HFFc6 (cell line): ENCODE results near the gene MICA. TPM values are rescaled to one million over a fixed set of nuclear protein-coding genes. Genes with fewer than 3 reads are reported as not detected.
"Not testable (repeated sequence)": the region's sequence is repeated elsewhere in the genome, so short reads cannot be mapped to it uniquely, and the experiment has no call there.

Experiments
- DNase-seq: peaks from one replicate; pipeline ENCODE4 v3.0.0-alpha.2; 2018
- H3K27ac Mint-ChIP-seq: 2 replicates; pipeline ENCODE4 v1.8.0; 2020; ENCODE audit warnings: mild to moderate bottlenecking, mixed read lengths
- H3K27me3 Mint-ChIP-seq: 2 replicates; pipeline ENCODE4 v1.8.0; 2021; ENCODE audit warnings: mild to moderate bottlenecking, moderate library complexity, mixed read lengths; ENCODE audit not compliant: insufficient read depth
- H3K36me3 Mint-ChIP-seq: 2 replicates; pipeline ENCODE4 v1.8.0; 2021; ENCODE audit warnings: low read depth, mixed read lengths
- H3K4me1 Mint-ChIP-seq: 2 replicates; pipeline ENCODE4 v1.8.0; 2020; ENCODE audit warnings: low read depth, mixed read lengths
- H3K4me3 Mint-ChIP-seq: 2 replicates; pipeline ENCODE4 v1.8.0; 2020; ENCODE audit warnings: mild to moderate bottlenecking, moderate library complexity, mixed read lengths
- H3K9me3 Mint-ChIP-seq: 2 replicates; pipeline ENCODE4 v1.8.0; 2020; ENCODE audit warnings: mild to moderate bottlenecking, mixed read lengths
- CTCF ChIP-seq: fragments of 200-600 bp; sonication (generic); IDR thresholded peaks from 2 replicates; pipeline ENCODE4 v1.5.0; 2021; ENCODE audit warnings: antibody characterized with exemption, mild to moderate bottlenecking
- total RNA-seq, 6 experiments: library from RNA; stranded (reverse); fragmentation: NEBNext Ultra II Directional; extraction: Animal tissue kit (Norgen Biotek cat#: 25700); gene quantifications; 2 replicates in 1 of 6; 3 replicates in 5 of 6; pipeline ENCODE4 v1.2.3, GENCODE V29; 2021

Gene MICA
- total RNA-seq, 6 experiments from 2014 or later, result 14.7 to 24.0 (median 17.7) TPM

GRCh38 chr6:31453259-31453658, 49.9 kb downstream of the MICA start:
- peaks cover 12% of the 10 kb centered on the region for H3K27me3 Mint-ChIP-seq
- no peaks in the 10 kb centered on the region for H3K4me1 Mint-ChIP-seq
- peaks cover 4% of the 10 kb centered on the region; the same call in 1 of the 2 replicates for H3K9me3 Mint-ChIP-seq
- DNase-seq, result no peak
- no peak overlapping the region for H3K4me3 Mint-ChIP-seq
- no peak overlapping the region for H3K27ac Mint-ChIP-seq
- H3K36me3 Mint-ChIP-seq, result no peaks in the 10 kb centered on the region
- TF ChIP-seq CTCF, result no peak

GRCh38 chr6:31459864-31460263, 56.5 kb downstream of the MICA start:
- H3K9me3 Mint-ChIP-seq, H3K36me3 Mint-ChIP-seq, DNase-seq, H3K27ac Mint-ChIP-seq, H3K4me3 Mint-ChIP-seq: not testable (repeated sequence)
- Mint-ChIP-seq H3K4me1 (peaks cover 13% of the 10 kb centered on the region), H3K27me3 (peaks cover 18% of the 10 kb centered on the region)

GRCh38 chr6:31460361-31461025, 57.1 kb downstream of the MICA start:
- H3K36me3 Mint-ChIP-seq, result no peaks in the 10 kb centered on the region
- no peak for TF ChIP-seq CTCF
- no peak for DNase-seq
- no peak overlapping the region for H3K27ac Mint-ChIP-seq
- H3K9me3 Mint-ChIP-seq, result no peaks in the 10 kb centered on the region
- peaks cover 18% of the 10 kb centered on the region for H3K27me3 Mint-ChIP-seq
- peaks cover 13% of the 10 kb centered on the region for H3K4me1 Mint-ChIP-seq
- no peak overlapping the region for H3K4me3 Mint-ChIP-seq

GRCh38 chr6:31462026-31462963, 58.9 kb downstream of the MICA start:
- peaks cover 13% of the 10 kb centered on the region for H3K4me1 Mint-ChIP-seq
- no peaks in the 10 kb centered on the region for H3K9me3 Mint-ChIP-seq
- no peak overlapping the region for H3K4me3 Mint-ChIP-seq
- DNase-seq, result no peak
- H3K36me3 Mint-ChIP-seq, result no peaks in the 10 kb centered on the region
- peaks cover 22% of the 10 kb centered on the region for H3K27me3 Mint-ChIP-seq
- no peak overlapping the region for H3K27ac Mint-ChIP-seq
- no peak for TF ChIP-seq CTCF

- H3K27ac Mint-ChIP-seq, result no peak overlapping the region
- H3K4me1 Mint-ChIP-seq, result peaks cover 13% of the 10 kb centered on the region
- peaks cover 22% of the 10 kb centered on the region for H3K27me3 Mint-ChIP-seq
- H3K36me3 Mint-ChIP-seq, result no peaks in the 10 kb centered on the region
- H3K4me3 Mint-ChIP-seq, result no peak overlapping the region
- H3K9me3 Mint-ChIP-seq, result no peaks in the 10 kb centered on the region
- TF ChIP-seq CTCF, result no peak
- DNase-seq, result peak; percentile 26
Observed at GRCh38 chr6:31462964-31463870, 59.8 kb downstream of the MICA start.
